Measurements from ENCODE around the gene MAP3K7CL.

MAP3K7CL gene

GRCh38 chr21:29196670-29197191 lies 66.3 kb downstream of the MAP3K7CL start:
- no peak for DNase-seq (ENCODE audit: low spot score)

- DNase-seq (ENCODE audit: low spot score), result no peak
Measured at GRCh38 chr21:29201186-29201585, 70.7 kb downstream of the MAP3K7CL start.

GRCh38 chr21:29205009-29205408 lies 74.6 kb downstream of the MAP3K7CL start:
- DNase-seq (ENCODE audit: low spot score), result no peak

GRCh38 chr21:29205988-29206387 lies 75.5 kb downstream of the MAP3K7CL start:
- no peak for DNase-seq (ENCODE audit: low spot score)

- no peak for DNase-seq (ENCODE audit: low spot score)
Measured at GRCh38 chr21:29206445-29206844, 76.0 kb downstream of the MAP3K7CL start.

- DNase-seq (ENCODE audit: low spot score), result no peak
Measured at GRCh38 chr21:29207201-29207600, 76.8 kb downstream of the MAP3K7CL start.

GRCh38 chr21:29208044-29208681 lies 77.7 kb downstream of the MAP3K7CL start:
- DNase-seq (ENCODE audit: low spot score), result no peak

GRCh38 chr21:29208682-29209059 lies 78.2 kb downstream of the MAP3K7CL start:
- no peak for DNase-seq (ENCODE audit: low spot score)

- DNase-seq (ENCODE audit: low spot score), result no peak
Measured at GRCh38 chr21:29209696-29210095, 79.3 kb downstream of the MAP3K7CL start.

GRCh38 chr21:29211205-29211604 lies 80.8 kb downstream of the MAP3K7CL start:
- DNase-seq (ENCODE audit: low spot score), result no peak

- DNase-seq (ENCODE audit: low spot score), result no peak
Measured at GRCh38 chr21:29212446-29212845, 82.0 kb downstream of the MAP3K7CL start.

GRCh38 chr21:29213513-29214385 lies 83.3 kb downstream of the MAP3K7CL start:
- no peak for DNase-seq (ENCODE audit: low spot score)

GRCh38 chr21:29215709-29216108 lies 85.3 kb downstream of the MAP3K7CL start:
- DNase-seq (ENCODE audit: low spot score), result no peak

- DNase-seq (ENCODE audit: low spot score), result no peak
Measured at GRCh38 chr21:29217818-29218291, 87.4 kb downstream of the MAP3K7CL start.

- DNase-seq (ENCODE audit: low spot score), result no peak
Measured at GRCh38 chr21:29218749-29219148, 88.3 kb downstream of the MAP3K7CL start.

- no peak for DNase-seq (ENCODE audit: low spot score)
Measured at GRCh38 chr21:29219165-29219770, 88.8 kb downstream of the MAP3K7CL start.

- no peak for DNase-seq (ENCODE audit: low spot score)
Measured at GRCh38 chr21:29221253-29221744, 90.9 kb downstream of the MAP3K7CL start.

GRCh38 chr21:29224006-29224405 lies 93.6 kb downstream of the MAP3K7CL start:
- DNase-seq (ENCODE audit: low spot score), result no peak
